ENCODE results near the gene BYSL.

GRCh38 chr6:41922154-41922553 is 855 bp downstream of the BYSL start:
- no peak for TF ChIP-seq POLR2AphosphoS5 (IDR thresholded peaks at IDR 0.05)
- TF ChIP-seq POLR2A (IDR thresholded peaks at IDR 0.05) = no peak
- TF ChIP-seq CTCF (IDR thresholded peaks at IDR 0.05) = no peak
